ENCODE data around the gene HOXD3.

DNA sequence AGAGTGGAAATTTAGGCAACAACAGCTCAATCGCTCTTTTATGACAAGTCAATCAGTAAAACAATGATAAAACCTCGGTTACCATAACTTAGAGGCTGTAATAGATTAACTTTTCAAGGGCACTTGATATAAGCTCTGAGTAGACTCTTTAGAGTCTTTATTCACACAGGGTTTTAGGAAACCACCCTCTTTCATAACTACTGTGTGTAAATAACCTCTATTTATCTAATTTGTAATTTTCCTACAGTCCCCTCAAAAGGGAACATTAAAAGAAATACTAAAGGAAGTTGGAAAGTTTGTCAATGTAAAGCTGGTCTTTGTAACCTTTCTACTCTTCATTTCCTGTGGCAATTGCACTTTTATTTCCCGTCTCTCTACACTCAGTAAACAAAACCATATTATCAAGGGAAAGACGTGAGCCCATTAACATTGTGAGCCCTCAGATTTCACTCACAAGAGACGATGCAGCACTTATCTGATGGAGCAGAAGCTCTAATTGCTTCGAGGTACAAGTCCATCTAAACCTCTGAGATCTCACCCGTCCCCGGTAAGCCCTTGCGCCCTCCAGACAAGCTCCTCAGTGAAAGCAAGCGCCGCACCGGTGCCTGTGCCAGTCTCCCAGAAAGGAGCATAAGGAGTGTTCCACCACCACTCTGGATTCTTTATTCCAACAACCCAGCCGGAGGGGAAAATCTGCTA is 30.2 kb downstream of the HOXD3 start:
- TF ChIP-seq, protein P1, sequence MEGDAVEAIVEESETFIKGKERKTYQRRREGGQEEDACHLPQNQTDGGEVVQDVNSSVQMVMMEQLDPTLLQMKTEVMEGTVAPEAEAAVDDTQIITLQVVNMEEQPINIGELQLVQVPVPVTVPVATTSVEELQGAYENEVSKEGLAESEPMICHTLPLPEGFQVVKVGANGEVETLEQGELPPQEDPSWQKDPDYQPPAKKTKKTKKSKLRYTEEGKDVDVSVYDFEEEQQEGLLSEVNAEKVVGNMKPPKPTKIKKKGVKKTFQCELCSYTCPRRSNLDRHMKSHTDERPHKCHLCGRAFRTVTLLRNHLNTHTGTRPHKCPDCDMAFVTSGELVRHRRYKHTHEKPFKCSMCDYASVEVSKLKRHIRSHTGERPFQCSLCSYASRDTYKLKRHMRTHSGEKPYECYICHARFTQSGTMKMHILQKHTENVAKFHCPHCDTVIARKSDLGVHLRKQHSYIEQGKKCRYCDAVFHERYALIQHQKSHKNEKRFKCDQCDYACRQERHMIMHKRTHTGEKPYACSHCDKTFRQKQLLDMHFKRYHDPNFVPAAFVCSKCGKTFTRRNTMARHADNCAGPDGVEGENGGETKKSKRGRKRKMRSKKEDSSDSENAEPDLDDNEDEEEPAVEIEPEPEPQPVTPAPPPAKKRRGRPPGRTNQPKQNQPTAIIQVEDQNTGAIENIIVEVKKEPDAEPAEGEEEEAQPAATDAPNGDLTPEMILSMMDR (IDR thresholded peaks at IDR 0.05), result no peak
- TF ChIP-seq POLR2A (IDR thresholded peaks at IDR 0.05; ENCODE audit: low read depth), result no peak
- TF ChIP-seq EP300 (IDR thresholded peaks at IDR 0.05), result no peak
